Fibroblast of skin of right biceps (primary cell): ENCODE results near the gene USP12.
A peak's percentile ranks its signal among the peaks of the same experiment; 100 is the strongest.

ENCODE experiments used
- DNase-seq: peaks from one replicate; pipeline ENCODE4 v3.0.0-alpha.2; 2013

USP12 gene

DNA sequence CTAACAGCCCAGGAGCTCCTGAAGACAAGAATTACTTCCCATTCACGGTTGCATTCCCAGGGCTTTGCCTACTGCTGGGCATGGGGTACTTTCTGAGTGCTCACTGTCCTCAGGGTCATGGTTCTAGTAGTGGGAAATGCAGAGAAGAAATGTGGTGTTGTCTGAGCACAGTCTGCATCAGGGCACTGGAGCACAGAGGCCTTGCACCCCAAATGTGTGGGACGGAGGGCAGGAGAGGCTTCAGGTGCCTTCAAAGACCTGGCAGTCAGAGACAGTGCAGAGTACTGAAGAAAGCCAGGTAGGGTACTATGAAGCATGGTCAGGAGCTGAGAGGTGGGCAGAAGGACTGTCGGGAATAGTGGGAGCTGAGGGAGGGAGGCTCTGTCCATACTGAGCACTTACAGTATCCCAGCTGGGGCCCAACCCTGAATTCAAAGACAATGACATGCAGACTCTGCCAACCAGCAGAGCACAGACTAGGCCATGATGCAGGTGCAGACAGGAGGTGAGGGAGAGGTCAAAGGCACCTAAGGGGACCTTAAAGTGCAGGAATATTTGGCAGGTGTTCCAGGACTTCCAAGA, 144.4 kb downstream of the USP12 start:
- no peak for DNase-seq

GRCh38 chr13:27026396-27026795, 145.2 kb downstream of the USP12 start:
- no peak for DNase-seq

GRCh38 chr13:27024776-27025492, 146.7 kb downstream of the USP12 start:
- no peak for DNase-seq

- DNase-seq, result no peak
Observed at GRCh38 chr13:27024074-27024461, 147.5 kb downstream of the USP12 start.

DNA sequence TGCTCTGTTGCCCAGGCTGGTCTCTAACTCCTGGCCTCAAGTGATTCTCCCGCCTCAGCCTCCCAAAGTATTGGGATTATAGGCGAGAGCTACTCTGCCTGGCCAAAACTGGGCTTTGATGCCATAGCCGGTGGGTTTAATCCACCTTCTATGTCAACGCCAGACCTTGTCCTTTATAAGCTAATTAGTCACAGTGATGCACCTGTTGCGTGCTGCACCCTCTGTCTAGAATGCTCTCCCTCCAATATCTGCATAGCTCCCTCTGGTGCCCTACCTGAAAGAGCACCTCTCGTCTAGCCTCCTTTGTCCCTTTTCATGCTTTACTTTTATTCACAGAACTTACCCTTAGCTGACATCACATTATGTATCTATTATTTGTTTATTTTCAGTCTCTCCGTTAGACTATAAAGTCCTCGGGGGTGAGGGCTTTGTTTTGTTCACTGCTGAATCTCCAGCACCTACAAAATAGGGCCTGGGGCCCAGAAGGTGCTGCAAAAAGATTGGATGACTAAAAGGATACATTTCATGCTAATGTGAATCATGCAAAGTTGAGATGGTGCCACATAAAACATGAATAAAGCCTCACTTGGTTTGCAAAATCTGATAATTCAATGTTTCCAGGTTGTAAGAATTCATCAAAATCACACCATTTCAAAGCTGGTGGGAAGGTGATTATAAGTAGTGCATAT, 148.1 kb downstream of the USP12 start:
- DNase-seq, result no peak

DNA sequence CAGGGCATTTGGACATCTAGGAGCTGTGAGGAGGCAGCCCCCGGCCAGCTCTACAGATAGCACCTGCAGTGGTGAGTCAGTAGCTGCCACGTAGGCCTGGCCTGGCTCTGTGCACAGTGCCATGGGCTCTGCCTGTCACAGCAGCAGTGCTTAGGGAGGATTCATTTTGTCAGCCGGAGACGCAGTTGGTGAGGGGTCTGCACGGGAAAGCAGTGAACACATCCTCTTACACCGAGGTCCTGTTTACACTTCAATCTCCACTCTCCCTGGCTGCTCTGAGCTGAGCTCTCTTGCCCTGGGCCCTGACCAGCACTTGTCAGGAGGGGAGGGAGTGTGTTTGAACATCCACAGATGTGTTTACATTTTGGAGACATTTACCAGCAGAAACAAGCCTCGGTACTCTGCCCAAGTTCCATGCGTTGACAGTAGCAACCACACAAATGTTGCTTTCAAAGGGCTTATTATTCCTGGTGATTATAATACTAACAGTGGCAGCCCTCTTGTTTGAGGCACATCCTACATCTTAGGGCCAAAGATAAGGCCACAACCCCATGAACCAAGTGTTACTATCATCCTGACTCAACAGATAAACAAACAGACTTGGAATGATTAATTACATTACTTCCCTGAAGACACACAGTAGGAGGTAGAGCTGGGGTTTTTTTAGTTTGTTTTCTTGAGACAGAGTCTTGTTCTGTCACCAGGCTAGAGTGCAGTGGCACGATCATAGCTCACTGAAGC, 148.9 kb downstream of the USP12 start:
- DNase-seq, result peak; percentile 27

DNA sequence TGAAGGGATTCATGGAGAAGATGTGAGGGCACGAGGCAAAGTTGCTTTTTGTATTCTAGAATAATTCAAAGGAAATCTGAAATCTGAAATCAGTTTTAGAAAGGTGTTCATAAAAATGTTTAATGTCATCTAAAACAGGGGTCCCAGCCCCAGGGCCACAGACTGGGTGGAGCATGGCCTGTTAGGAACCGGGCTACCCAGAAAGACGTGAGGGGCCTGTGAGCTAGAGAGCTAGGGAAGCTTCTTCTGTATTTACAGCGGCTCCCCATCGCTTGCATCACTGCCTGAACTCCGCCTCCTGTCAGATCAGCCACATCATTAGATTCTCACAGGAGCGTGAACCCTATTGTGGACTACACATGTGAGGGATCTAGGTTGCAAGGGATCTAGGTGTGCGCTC, 151.2 kb downstream of the USP12 start:
- no peak for DNase-seq

GRCh38 chr13:27018882-27019281, 152.7 kb downstream of the USP12 start:
- DNase-seq, result no peak

- no peak for DNase-seq
Observed at GRCh38 chr13:27018344-27018861, 153.2 kb downstream of the USP12 start.

DNA sequence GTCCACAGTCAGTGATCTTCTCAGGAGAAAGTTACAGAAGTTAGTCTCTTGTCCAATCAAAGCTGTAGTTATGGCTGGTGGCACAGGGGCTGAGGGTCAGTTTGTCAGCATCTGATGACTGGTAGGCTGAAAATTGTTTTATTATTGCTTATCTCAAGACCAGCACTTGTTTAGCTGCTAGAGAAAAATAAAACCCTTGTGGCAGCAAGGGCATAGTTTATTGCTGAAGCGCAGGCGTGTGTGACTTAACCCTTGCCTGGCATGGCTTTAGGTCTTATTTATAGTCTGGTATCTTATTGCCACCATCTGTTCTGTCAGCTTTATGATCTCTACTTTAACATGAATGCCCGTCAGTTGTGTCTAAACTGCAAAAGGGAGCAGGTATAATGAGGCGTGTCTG, 154.7 kb downstream of the USP12 start:
- DNase-seq, result no peak
